Endothelial cell of umbilical vein (primary cell): Measurements from ENCODE around the gene CCL4.

ENCODE experiments used
- EZH2 ChIP-seq: IDR thresholded peaks from 2 replicates; pipeline ENCODE4 v1.6.1; 2012; ENCODE audit warnings: borderline replicate concordance, low read depth, mild to moderate bottlenecking, moderate library complexity, low read length, inconsistent platforms; ENCODE audit not compliant: severe bottlenecking
- FOS ChIP-seq: IDR thresholded peaks from 2 replicates; pipeline ENCODE4 v1.6.1; 2011; ENCODE audit warnings: mild to moderate bottlenecking, low read length, moderate library complexity, borderline replicate concordance; ENCODE audit not compliant: insufficient read depth
- GATA2 ChIP-seq: IDR thresholded peaks from 2 replicates; pipeline ENCODE4 v1.7.0; 2011; ENCODE audit warnings: low read depth, mild to moderate bottlenecking, moderate library complexity, mixed read lengths, low read length; ENCODE audit not compliant: insufficient read length, insufficient read depth
- MYC ChIP-seq: IDR thresholded peaks from one replicate; pipeline ENCODE4 v1.6.1; 2011; ENCODE audit warnings: mild to moderate bottlenecking, low read depth, low read length
- POLR2A ChIP-seq: IDR thresholded peaks from 2 replicates; pipeline ENCODE4 v1.6.1; 2012; ENCODE audit warnings: low read depth, mild to moderate bottlenecking, control low read depth, low read length
- POLR2AphosphoS5 ChIP-seq: IDR thresholded peaks from 2 replicates; pipeline ENCODE4 v1.6.1; 2012; ENCODE audit warnings: low read depth, mild to moderate bottlenecking, control low read depth, low read length, moderate library complexity; ENCODE audit not compliant: insufficient read depth
- TF ChIP-seq, protein P1 (sequence below), 2 donors: IDR thresholded peaks; 1 replicate in 1 of 2; 2 replicates in 1 of 2; pipeline ENCODE4 v1.5.1; 2011; ENCODE audit warnings: low read length in 2 of 2, mild to moderate bottlenecking in 2 of 2, moderate library complexity in 2 of 2, control low read depth in 1 of 2, inconsistent platforms in 1 of 2, low read depth in 1 of 2; ENCODE audit not compliant: insufficient read depth in 1 of 2; ENCODE audit errors: extremely low read depth in 1 of 2
- TF ChIP-seq, protein P2 (sequence below): IDR thresholded peaks from 2 replicates; pipeline ENCODE4 v1.6.1; 2011; ENCODE audit not compliant: insufficient read depth, insufficient read length

DNA sequence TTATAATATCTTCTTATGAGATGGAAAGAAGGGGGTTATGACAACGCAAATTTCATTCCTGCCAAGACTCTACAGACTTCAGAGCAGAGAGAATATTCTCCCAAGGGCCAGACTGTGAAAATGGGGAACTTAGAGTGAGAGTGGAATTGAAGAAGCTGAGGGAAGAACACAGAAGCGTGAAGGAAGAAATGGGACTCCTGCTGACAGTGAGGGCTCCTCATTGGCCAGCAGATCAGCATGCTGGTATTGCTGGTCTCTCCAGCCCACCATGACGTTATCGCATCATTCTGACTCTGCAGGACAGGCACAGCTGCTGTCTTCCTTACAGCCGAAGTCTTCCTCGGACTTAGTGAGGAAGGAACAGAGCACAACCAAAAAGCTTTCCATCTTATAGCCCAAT lies 24.3 kb downstream of the CCL4 start:
- TF ChIP-seq POLR2A = no peak
- no peak for TF ChIP-seq POLR2AphosphoS5
- TF ChIP-seq GATA2 = no peak
- TF ChIP-seq, protein P1, sequence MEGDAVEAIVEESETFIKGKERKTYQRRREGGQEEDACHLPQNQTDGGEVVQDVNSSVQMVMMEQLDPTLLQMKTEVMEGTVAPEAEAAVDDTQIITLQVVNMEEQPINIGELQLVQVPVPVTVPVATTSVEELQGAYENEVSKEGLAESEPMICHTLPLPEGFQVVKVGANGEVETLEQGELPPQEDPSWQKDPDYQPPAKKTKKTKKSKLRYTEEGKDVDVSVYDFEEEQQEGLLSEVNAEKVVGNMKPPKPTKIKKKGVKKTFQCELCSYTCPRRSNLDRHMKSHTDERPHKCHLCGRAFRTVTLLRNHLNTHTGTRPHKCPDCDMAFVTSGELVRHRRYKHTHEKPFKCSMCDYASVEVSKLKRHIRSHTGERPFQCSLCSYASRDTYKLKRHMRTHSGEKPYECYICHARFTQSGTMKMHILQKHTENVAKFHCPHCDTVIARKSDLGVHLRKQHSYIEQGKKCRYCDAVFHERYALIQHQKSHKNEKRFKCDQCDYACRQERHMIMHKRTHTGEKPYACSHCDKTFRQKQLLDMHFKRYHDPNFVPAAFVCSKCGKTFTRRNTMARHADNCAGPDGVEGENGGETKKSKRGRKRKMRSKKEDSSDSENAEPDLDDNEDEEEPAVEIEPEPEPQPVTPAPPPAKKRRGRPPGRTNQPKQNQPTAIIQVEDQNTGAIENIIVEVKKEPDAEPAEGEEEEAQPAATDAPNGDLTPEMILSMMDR (IDR thresholded peaks at IDR 0.05; ENCODE audit: extremely low read depth in 1 of 2, insufficient read depth in 1 of 2, low read depth in 1 of 2, low read length in 2 of 2) = no peak
- TF ChIP-seq MYC = no peak
- no peak for TF ChIP-seq EZH2
- TF ChIP-seq, protein P2, sequence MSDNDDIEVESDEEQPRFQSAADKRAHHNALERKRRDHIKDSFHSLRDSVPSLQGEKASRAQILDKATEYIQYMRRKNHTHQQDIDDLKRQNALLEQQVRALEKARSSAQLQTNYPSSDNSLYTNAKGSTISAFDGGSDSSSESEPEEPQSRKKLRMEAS = no peak
- TF ChIP-seq FOS = no peak
